Measurements from ENCODE around the gene NKPD1. TPM values are rescaled to one million over a fixed set of nuclear protein-coding genes. Genes with fewer than 3 reads are reported as not detected.

The NKPD1 gene
- total RNA-seq, 1 donor from 2014 or later: not detected

DNA sequence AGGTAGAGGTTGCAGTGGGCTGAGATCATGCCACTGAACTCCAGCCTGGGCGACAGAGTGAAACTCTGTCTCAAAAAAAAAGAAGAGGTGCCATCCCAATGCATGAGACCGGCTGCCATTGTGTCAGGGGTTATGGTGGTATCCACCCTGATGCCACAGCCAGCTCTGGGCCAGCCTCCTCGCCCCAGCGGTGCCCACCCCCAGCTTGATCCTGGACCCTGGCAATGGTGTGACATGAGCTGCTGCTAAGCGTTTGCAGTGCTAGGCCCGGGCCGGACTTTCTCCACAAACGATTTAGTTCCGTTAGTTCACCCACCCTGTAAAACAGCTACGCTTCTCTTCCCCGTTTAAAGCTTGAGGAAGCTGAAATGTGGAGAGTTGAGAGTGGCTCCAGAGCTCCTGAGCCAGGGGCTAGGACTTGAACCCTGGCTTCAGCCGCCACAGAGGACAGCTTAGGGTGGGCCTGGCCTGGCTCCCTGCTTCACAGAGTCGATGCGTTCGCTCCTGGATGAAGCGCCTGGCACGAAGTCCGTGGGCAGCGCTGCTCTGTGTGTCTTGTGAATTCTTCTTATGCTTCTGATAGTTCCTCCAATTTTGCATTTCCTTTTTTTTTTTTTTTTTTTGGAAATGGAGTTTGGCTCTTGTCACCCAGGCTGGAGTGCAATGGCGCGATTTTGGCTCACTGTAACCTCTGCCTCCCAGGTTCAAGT is 25.5 kb downstream of the NKPD1 start:
- no peak for DNase-seq (ENCODE audit: low read depth)
- H3K36me3 ChIP-seq (ENCODE audit: insufficient read depth, low read length): no peaks in the 10 kb centered on the region
- H3K4me1 ChIP-seq (ENCODE audit: insufficient read depth, low read length): peaks cover 5% of the 10 kb centered on the region
- H4K20me1 ChIP-seq (ENCODE audit: insufficient read depth, low read length): peaks cover 85% of the 10 kb centered on the region
- Mint-ChIP-seq H3K27me3 (ENCODE audit: low read depth, unreplicated experiment) (no peaks in the 10 kb centered on the region), H3K27ac (ENCODE audit: unreplicated experiment) (no peak overlapping the region), H3K9me3 (ENCODE audit: unreplicated experiment) (no peaks in the 10 kb centered on the region), H3K36me3 (ENCODE audit: low read depth, unreplicated experiment) (peaks cover 9% of the 10 kb centered on the region), H3K4me3 (ENCODE audit: unreplicated experiment) (no peak overlapping the region), H3K4me1 (ENCODE audit: low read depth, unreplicated experiment) (peaks cover 20% of the 10 kb centered on the region)
- no peak overlapping the region for H2AFZ ChIP-seq (ENCODE audit: low read depth, low read length)
- H3K27ac ChIP-seq (ENCODE audit: low read depth, low read length): no peak overlapping the region
- peaks cover 67% of the 10 kb centered on the region for H3K79me2 ChIP-seq (ENCODE audit: insufficient read depth, low read length)
- no peaks in the 10 kb centered on the region for H3K9me3 ChIP-seq (ENCODE audit: insufficient read depth, low read depth, low read length)
- TF ChIP-seq EZH2 (IDR thresholded peaks at IDR 0.05; ENCODE audit: insufficient read depth, low read length): no peak
- TF ChIP-seq, protein P1, sequence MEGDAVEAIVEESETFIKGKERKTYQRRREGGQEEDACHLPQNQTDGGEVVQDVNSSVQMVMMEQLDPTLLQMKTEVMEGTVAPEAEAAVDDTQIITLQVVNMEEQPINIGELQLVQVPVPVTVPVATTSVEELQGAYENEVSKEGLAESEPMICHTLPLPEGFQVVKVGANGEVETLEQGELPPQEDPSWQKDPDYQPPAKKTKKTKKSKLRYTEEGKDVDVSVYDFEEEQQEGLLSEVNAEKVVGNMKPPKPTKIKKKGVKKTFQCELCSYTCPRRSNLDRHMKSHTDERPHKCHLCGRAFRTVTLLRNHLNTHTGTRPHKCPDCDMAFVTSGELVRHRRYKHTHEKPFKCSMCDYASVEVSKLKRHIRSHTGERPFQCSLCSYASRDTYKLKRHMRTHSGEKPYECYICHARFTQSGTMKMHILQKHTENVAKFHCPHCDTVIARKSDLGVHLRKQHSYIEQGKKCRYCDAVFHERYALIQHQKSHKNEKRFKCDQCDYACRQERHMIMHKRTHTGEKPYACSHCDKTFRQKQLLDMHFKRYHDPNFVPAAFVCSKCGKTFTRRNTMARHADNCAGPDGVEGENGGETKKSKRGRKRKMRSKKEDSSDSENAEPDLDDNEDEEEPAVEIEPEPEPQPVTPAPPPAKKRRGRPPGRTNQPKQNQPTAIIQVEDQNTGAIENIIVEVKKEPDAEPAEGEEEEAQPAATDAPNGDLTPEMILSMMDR (IDR thresholded peaks at IDR 0.05; ENCODE audit: insufficient read depth, low read depth, low read length): no peak
- no peak overlapping the region for H3K9ac ChIP-seq (ENCODE audit: low read length)
- H3K4me2 ChIP-seq (ENCODE audit: low read length): no peak overlapping the region
- H3K27me3 ChIP-seq (ENCODE audit: insufficient read depth, low read length): no peaks in the 10 kb centered on the region
- no peak for FAIRE-seq
- no peak overlapping the region for H3K4me3 ChIP-seq (ENCODE audit: insufficient read depth, low read depth, low read length)

DNA sequence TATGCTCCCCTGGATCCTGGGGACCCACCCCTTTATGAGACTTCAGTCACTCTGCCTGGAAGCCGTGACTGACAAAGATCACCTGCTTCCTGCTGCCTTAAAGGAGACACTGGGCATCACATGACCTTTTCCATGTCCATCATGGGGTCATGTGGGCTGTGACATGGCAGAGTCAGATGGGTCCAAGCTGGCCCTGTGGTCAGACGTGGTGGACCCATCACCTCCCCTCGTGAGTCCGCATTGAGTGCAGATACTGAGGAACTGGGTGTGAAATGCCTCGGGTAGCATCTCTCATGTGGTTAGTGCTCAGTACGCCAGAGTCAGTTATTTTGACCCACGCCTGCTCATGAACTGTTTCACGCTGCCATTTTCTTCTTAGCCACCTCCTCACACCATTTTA is 27.1 kb downstream of the NKPD1 start:
- Histone ChIP-seq H2AFZ (ENCODE audit: low read depth, low read length) (no peak overlapping the region), H3K4me3 (ENCODE audit: insufficient read depth, low read depth, low read length) (no peak overlapping the region), H3K4me1 (ENCODE audit: insufficient read depth, low read length) (peaks cover 5% of the 10 kb centered on the region), H3K27me3 (ENCODE audit: insufficient read depth, low read length) (no peaks in the 10 kb centered on the region), H3K9ac (ENCODE audit: low read length) (no peak overlapping the region), H3K27ac (ENCODE audit: low read depth, low read length) (no peak overlapping the region), H3K9me3 (ENCODE audit: insufficient read depth, low read depth, low read length) (no peaks in the 10 kb centered on the region), H4K20me1 (ENCODE audit: insufficient read depth, low read length) (peaks cover 92% of the 10 kb centered on the region), H3K4me2 (ENCODE audit: low read length) (no peak overlapping the region), H3K79me2 (ENCODE audit: insufficient read depth, low read length) (peaks cover 80% of the 10 kb centered on the region), H3K36me3 (ENCODE audit: insufficient read depth, low read length) (no peaks in the 10 kb centered on the region)
- no peak for FAIRE-seq
- H3K4me1 Mint-ChIP-seq (ENCODE audit: low read depth, unreplicated experiment): peaks cover 20% of the 10 kb centered on the region
- no peak for DNase-seq (ENCODE audit: low read depth)
- no peaks in the 10 kb centered on the region for H3K27me3 Mint-ChIP-seq (ENCODE audit: low read depth, unreplicated experiment)
- no peaks in the 10 kb centered on the region for H3K9me3 Mint-ChIP-seq (ENCODE audit: unreplicated experiment)
- peaks cover 9% of the 10 kb centered on the region for H3K36me3 Mint-ChIP-seq (ENCODE audit: low read depth, unreplicated experiment)
- H3K4me3 Mint-ChIP-seq (ENCODE audit: unreplicated experiment): no peak overlapping the region
- no peak for TF ChIP-seq EZH2 (IDR thresholded peaks at IDR 0.05; ENCODE audit: insufficient read depth, low read length)
- TF ChIP-seq, protein P1 (IDR thresholded peaks at IDR 0.05; ENCODE audit: insufficient read depth, low read depth, low read length): no peak
- H3K27ac Mint-ChIP-seq (ENCODE audit: unreplicated experiment): no peak overlapping the region

Measured in astrocyte (in vitro differentiated cells and primary cell).